Measurements from ENCODE around the gene TBKBP1.

TBKBP1 gene

GRCh38 chr17:47699536-47699840 lies 5.5 kb downstream of the TBKBP1 start:
- no peak for DNase-seq (ENCODE audit: low spot score)

DNA sequence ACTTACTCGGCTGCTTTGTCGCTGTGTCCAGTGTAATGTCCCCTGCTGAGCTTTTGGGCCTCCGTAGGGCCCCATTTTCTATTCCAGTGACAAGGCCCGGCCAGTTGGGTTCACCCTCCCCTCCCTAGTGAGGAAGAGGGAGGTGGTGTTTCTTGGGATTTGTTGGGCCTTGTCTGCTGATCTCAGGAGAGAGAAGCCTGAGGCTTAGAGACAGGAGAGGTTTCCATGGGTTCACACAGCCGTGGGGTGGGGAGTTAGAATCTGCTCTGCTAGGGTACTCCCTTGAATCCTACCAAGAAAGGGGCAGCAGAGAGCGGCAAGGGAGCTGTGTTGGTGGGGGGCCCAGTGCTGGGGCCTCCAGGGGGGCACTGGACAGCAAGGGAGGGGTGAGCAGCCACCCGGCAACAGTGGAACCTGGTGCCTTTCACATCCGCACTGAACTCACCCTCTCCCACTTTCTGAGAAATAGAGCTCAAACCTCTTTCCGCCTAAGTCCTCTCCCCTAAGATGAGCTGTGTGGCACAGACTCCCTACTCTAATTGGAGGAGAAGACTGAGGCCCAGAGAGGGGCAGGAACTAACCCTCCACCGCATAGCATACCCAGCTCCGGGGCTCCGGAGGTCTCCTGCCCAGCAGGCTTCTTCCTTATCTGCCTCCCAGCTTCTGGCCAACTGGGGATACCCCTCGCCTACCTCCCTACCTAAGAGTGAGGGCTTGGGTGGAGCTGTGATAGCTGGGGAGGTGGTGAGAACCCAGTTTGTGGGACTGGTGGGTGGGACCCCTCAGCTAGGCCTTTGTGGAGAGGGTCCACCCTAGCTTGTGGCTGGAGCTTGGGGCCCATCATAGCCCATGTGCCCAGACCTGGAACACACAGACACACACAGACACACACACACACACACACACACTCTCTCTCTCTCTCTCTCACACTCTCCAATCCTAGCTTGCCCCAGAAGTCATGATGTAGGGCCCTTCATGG lies 6.8 kb downstream of the TBKBP1 start:
- DNase-seq (ENCODE audit: low spot score): no peak

- no peak for DNase-seq (ENCODE audit: low spot score)
Observed at GRCh38 chr17:47701608-47702007, 7.6 kb downstream of the TBKBP1 start.

DNA sequence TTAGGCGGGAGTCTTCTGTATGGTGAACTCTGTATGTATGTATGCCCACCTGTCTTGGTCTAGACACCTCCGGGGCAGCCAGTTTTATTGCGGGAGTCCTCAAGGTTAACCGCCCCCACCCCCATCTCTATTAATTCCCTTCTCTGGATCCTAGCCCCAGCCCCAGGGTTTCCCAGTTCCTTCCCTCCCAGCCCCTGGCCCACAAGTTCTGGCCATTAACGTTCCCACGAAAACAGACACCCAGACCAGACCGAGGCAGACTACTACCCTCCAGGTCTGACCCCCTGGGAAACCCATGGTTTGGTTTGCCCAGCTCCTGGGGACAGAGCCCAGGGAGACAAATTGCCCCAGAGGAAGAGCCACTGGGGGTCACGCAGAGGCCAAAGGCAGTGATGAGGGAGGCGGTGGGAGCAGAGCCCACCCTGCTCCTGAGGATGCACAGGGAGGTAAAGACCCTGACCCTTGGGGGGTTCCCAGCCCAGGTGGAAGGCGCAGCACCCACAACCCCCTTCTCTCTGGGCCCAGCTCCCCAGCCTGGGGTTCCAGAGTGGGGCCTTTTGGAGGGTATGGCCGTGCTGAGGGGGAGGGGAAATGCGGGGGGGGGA lies 8.5 kb downstream of the TBKBP1 start:
- no peak for DNase-seq (ENCODE audit: low spot score)

GRCh38 chr17:47703191-47703591 lies 9.2 kb downstream of the TBKBP1 start:
- no peak for DNase-seq (ENCODE audit: low spot score)

- DNase-seq (ENCODE audit: low spot score): no peak
Observed at GRCh38 chr17:47703671-47704070, 9.7 kb downstream of the TBKBP1 start.

- no peak for DNase-seq (ENCODE audit: low spot score)
Observed at GRCh38 chr17:47704116-47704515, 10.2 kb downstream of the TBKBP1 start.

DNA sequence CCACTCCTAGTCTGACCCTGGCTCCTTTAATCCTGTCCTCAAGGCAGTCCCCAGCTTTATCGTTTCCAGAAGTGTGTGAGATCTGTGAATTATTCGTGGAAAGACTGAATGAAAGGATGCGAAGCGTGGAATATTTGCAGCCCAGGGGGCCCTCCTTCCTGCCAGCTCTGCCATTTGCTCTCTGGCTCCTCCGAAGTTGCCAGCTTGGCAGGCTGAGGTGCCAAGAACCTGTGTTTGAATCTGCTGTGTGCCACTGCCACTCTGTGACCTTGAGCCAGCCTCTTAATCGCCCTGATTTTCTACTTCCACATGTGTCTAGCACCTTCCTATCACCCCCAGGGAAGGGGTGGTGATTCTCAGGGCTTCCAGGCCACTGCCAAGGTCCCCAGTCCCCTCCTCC lies 10.8 kb downstream of the TBKBP1 start:
- no peak for DNase-seq (ENCODE audit: low spot score)

DNA sequence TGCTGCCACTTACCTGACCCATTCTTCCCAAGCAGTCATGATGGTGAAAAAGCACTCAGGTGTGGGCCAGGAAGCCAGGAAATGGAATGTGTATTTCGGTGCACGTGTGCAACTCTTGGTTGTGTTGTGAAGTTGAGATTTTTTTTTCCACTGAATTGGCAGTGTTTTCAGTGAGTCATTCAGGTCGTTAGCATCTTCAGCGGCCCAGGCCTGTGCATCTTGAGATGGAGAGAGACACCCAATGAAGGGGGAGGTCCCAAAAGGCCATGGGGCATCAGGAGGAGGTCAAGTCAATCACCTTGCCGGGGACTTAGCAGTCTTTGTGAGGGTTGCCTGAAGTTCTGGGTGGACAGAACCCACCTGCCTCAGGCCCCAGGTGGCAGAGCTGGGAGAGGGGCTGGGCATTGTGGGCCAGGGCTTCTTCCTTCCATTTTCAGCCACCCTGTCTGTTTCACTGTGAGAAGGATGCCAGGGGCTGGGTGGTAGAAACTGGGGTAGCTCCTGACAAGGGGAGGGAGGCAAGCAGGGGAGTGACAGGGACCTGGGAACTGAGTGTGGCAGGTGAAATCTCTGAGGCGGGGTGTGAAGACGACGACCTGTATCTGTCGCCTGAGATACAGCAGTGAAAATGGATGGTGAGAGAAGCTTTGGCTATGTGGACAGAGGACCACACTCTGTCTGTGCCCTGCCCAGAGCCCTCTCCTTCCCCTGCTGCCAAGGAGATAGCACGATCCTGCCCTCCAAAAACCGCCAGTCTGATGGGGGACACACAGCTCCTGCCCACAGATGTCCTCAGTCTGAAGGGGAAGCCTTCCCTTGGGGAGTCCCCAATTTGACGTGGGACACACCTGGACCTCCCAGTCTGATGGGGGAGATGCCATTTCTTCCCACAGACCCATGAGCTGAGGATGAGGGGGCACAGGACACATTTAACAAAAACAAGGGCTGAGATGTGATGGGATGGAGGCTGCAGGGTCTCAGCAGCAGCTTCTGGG lies 11.9 kb downstream of the TBKBP1 start:
- DNase-seq (ENCODE audit: low spot score): no peak

GRCh38 chr17:47707056-47707804 lies 13.3 kb downstream of the TBKBP1 start:
- peak; percentile 92 for DNase-seq (ENCODE audit: low spot score)

GRCh38 chr17:47707884-47708283 lies 13.9 kb downstream of the TBKBP1 start:
- DNase-seq (ENCODE audit: low spot score): no peak

GRCh38 chr17:47708312-47708863 lies 14.4 kb downstream of the TBKBP1 start:
- no peak for DNase-seq (ENCODE audit: low spot score)

DNA sequence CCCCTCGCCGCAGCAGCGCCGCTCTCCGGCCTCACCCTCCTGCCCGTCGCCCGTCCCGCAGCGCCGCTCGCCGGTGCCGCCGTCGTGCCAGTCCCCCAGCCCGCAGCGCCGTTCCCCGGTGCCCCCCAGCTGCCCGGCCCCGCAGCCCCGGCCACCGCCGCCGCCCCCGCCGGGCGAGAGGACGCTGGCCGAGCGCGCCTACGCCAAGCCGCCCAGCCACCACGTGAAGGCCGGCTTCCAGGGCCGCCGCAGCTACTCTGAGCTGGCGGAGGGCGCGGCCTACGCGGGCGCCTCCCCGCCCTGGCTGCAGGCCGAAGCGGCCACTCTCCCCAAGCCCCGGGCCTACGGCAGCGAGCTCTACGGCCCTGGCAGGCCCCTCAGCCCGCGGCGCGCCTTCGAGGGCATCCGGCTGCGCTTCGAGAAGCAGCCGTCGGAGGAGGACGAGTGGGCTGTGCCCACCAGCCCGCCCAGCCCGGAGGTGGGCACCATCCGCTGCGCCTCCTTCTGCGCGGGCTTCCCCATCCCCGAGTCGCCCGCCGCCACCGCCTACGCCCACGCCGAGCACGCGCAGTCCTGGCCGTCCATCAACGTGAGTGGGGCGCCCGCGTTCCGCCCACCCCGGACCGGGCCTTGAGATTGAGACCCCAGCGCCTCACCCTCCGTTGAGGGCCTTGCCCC lies 15.0 kb downstream of the TBKBP1 start:
- no peak for DNase-seq (ENCODE audit: low spot score)

DNA sequence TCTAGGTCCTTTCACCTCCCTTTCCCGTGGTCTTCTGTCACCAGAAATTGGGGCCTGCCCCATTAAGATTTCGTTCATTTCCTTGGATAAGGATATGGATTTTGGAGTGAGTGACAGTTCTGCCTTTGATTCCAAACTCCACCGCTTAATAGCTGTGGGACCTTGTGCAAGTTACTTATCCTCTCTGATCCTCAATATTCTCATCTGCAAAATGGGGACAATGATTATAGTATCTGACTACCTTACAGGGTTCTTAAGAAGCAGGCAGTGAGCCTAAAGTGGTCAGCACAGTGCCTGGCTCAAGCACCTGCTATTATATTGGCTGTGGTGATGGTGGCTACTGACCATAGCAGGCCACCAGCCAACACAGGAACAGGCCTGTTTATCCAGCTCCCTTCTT lies 15.6 kb downstream of the TBKBP1 start:
- no peak for DNase-seq (ENCODE audit: low spot score)

GRCh38 chr17:47711366-47712099 lies 17.6 kb downstream of the TBKBP1 start:
- no peak for DNase-seq (ENCODE audit: low spot score)

DNA sequence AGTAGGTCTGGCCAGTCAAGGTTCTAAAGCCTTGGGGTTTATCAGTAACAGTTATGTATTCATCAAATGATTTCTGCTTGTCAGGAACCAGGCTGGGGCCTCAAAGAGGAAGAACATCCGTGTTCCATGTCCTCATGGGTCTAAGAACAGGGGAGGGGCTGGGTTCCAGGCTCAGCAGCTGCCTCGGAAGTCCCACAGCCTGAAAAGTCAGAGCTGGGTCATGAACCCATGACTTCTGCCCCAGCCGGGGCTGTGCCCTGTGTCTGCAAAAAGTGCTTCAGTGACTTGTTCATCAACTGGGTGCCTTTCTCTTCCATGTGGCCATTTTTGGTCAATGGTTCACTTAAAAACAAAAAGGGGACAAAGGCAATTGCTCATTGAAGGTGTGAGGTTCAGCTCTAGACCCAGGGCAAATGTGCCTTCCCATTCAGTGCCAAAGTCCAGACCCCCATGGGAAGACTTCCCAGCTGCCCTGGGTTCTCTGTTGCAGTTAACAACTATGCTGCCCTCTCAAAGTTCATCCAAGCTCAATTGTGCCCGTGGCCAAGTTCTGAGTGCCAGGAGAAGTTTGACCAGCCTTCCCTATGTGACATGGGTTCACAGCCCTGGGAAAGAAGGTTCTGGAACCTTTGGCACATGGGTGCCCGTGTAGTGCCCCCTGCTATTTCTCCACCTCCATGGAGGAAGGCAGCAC lies 18.5 kb downstream of the TBKBP1 start:
- no peak for DNase-seq (ENCODE audit: low spot score)

DNA sequence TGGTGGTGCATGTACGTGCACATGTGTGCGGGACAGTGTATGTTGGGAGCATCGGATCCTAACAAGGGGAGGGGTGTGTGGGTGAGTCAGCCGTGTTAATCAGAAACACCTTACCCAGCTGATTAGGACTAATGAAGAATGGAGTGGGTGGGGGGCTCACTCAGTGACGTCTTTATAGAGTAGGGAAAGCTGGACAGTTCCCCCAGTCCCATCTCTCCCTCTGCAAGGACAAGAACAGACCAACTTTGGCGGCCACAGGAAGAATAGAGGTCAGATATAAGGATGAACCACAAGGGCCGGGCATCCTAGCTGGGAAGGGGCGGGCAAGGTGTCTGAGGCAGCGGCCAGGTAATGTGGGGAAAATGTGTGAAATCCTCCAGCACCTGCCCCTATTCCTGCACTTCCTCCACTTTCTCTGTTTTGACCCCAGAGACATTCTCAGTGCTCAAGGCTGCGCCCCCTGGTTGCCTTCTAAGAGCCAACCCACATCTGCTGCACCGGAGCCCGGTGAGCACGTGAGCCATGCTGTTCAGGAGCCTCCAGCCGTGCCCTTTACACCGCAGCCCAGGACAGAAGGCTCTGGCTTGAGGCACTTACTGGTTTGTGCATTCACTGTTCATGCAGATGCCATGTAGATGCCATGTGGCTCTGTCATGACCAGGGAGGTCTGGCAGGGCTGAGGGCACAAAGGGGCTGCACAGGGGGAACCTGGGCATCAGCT lies 20.2 kb downstream of the TBKBP1 start:
- no peak for DNase-seq (ENCODE audit: low spot score)

- no peak for DNase-seq (ENCODE audit: low spot score)
Observed at GRCh38 chr17:47714773-47715396, 20.9 kb downstream of the TBKBP1 start.
